Activated CD8-positive, alpha-beta T cell treated with anti-CD3 and anti-CD28 coated beads for 36 hours (primary cell): ENCODE measurements around the gene C15orf39. TPM values are rescaled to one million over a fixed set of nuclear protein-coding genes. Genes with fewer than 3 reads are reported as not detected.

Experiments used
- ATAC-seq: fragments of 200-7000 bp; cut with Tn5 transposase; one replicate; pipeline ENCODE4 v1.10.0; 2021; ENCODE audit warnings: mild to moderate bottlenecking, moderate library complexity
- CTCF ChIA-PET: fragments of 350-600 bp; sonication (Branson Sonifier 250); formaldehyde crosslinking; loops from one replicate; lab custom pipeline; 2021; ENCODE audit warnings: antibody characterized with exemption; lab: Charles Lee
- POLR2A ChIA-PET: fragments of 350-600 bp; sonication (Branson Sonifier 250); formaldehyde crosslinking; loops from one replicate; lab custom pipeline; 2021; ENCODE audit warnings: antibody characterized with exemption; lab: Charles Lee
- DNase-seq: peaks from one replicate; pipeline ENCODE4 v3.0.0-alpha.2; 2020
- H3K27ac Mint-ChIP-seq: one replicate; pipeline ENCODE4 v1.8.0; 2021; ENCODE audit warnings: mild to moderate bottlenecking, mixed read lengths
- H3K27me3 Mint-ChIP-seq: one replicate; pipeline ENCODE4 v1.8.0; 2021; ENCODE audit warnings: mixed read lengths
- H3K36me3 Mint-ChIP-seq: one replicate; pipeline ENCODE4 v1.8.0; 2021; ENCODE audit warnings: low read depth, mixed read lengths
- H3K4me1 Mint-ChIP-seq: one replicate; pipeline ENCODE4 v1.8.0; 2021; ENCODE audit warnings: low read depth, mixed read lengths
- H3K4me3 Mint-ChIP-seq: one replicate; pipeline ENCODE4 v1.8.0; 2021; ENCODE audit warnings: mild to moderate bottlenecking, moderate library complexity, mixed read lengths
- H3K9me3 Mint-ChIP-seq: one replicate; pipeline ENCODE4 v1.8.0; 2021; ENCODE audit warnings: mixed read lengths
- CTCF ChIP-seq: fragments of 200-600 bp; IDR thresholded peaks from one replicate; pipeline ENCODE4 v1.8.0; 2022; ENCODE audit warnings: antibody characterized with exemption, mild to moderate bottlenecking
- intact Hi-C: fragments of 100-400 bp; cut with micrococcal nuclease; formaldehyde crosslinking; loops from one replicate; pipeline ENCODE4 v1.10.0; 2022
- total RNA-seq, 2 experiments: library from RNA; stranded (reverse); gene quantifications; one replicate each; pipeline ENCODE4 v1.2.3, GENCODE V29; 2021

C15orf39 gene
- total RNA-seq, 2 experiments from 2014 or later, result 22.1 to 24.1 TPM

DNA sequence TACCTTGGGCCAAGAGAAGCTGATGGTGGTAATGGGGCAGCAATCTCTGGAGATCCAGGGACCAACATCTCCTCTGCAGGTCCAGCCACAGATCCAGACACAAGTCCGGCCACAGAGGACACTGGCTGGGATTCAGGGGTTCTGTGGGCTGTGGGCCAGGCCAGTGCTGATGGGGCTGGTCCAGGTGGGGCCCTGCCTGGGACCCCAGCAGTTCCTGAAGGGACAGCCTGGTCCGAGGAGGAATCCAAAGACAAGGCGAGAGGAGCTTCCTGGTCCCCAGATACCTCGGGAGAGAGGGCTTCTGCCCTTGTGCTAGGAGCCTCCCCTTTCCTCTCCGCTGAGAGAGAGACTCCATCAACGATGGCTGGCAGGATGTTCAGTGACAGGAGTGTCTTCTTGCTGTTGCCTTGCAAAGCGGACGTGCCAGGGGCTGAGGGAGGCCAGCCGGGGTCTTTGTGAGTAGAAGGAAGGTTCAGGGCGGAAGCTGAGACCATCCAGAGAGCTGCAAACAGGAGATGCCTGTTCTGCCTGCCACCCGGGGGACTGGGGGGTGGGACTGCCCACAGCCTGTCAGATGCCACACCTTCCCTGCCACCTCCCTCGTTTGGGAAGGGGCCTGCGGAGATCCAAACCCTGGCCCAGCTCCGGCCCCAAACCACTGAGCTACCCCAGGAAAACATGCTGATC lies 32.0 kb downstream of the C15orf39 start:
- ChIA-PET POLR2A (no interaction called here), CTCF (no interaction called here)
- Mint-ChIP-seq H3K27me3 (peaks cover 10% of the 10 kb centered on the region), H3K4me3 (no peak overlapping the region), H3K4me1 (no peaks in the 10 kb centered on the region), H3K27ac (no peak overlapping the region), H3K36me3 (no peaks in the 10 kb centered on the region), H3K9me3 (no peaks in the 10 kb centered on the region)
- intact Hi-C loops, result no loop called here
- ATAC-seq (no peak), DNase-seq (no peak)
- TF ChIP-seq CTCF, result no peak

DNA sequence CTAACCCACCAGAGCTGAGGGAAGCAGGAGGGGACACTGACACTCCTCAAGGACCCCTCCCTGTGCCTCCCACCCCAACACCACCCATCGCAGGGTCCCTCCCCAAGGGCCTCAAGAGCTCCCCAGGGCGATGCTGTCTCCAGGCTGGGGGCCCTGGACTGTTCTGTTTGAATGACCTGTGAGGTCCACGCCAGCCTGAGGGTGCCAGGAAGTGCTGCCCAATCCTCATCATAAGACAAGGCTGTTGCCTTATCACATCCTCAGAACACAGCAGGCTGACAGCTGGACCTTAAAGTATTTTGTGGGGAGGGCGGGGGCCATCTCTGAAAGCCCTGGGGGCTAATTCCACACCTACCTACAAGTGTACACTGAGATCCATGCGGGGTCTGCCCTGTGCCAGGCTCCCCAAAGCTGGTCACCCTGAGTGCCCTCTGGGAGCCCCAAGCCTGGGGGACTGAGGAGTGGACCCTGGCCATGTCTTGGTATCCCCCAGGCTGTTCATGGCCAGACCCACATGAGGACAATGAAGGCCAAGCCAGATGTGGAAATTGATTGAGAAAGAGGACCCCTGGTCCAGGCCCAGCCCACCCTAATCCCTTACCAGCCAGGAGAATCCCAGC lies 32.6 kb downstream of the C15orf39 start:
- intact Hi-C loops, result no loop called here
- H3K27ac Mint-ChIP-seq, result no peak overlapping the region
- H3K36me3 Mint-ChIP-seq, result no peaks in the 10 kb centered on the region
- POLR2A ChIA-PET, result no interaction called here
- CTCF ChIA-PET, result no interaction called here
- DNase-seq, result no peak
- no peaks in the 10 kb centered on the region for H3K4me1 Mint-ChIP-seq
- no peak for ATAC-seq
- H3K4me3 Mint-ChIP-seq, result no peak overlapping the region
- peaks cover 10% of the 10 kb centered on the region for H3K27me3 Mint-ChIP-seq
- TF ChIP-seq CTCF, result no peak
- no peaks in the 10 kb centered on the region for H3K9me3 Mint-ChIP-seq

GRCh38 chr15:75235051-75235673 lies 33.5 kb downstream of the C15orf39 start:
- Mint-ChIP-seq H3K27ac (no peak overlapping the region), H3K36me3 (no peaks in the 10 kb centered on the region), H3K27me3 (peaks cover 12% of the 10 kb centered on the region), H3K4me3 (no peak overlapping the region), H3K9me3 (no peaks in the 10 kb centered on the region), H3K4me1 (no peaks in the 10 kb centered on the region)
- ChIA-PET POLR2A (no interaction called here), CTCF (no interaction called here)
- TF ChIP-seq CTCF, result no peak
- ATAC-seq (no peak), DNase-seq (no peak)
- intact Hi-C loops, result no loop called here

DNA sequence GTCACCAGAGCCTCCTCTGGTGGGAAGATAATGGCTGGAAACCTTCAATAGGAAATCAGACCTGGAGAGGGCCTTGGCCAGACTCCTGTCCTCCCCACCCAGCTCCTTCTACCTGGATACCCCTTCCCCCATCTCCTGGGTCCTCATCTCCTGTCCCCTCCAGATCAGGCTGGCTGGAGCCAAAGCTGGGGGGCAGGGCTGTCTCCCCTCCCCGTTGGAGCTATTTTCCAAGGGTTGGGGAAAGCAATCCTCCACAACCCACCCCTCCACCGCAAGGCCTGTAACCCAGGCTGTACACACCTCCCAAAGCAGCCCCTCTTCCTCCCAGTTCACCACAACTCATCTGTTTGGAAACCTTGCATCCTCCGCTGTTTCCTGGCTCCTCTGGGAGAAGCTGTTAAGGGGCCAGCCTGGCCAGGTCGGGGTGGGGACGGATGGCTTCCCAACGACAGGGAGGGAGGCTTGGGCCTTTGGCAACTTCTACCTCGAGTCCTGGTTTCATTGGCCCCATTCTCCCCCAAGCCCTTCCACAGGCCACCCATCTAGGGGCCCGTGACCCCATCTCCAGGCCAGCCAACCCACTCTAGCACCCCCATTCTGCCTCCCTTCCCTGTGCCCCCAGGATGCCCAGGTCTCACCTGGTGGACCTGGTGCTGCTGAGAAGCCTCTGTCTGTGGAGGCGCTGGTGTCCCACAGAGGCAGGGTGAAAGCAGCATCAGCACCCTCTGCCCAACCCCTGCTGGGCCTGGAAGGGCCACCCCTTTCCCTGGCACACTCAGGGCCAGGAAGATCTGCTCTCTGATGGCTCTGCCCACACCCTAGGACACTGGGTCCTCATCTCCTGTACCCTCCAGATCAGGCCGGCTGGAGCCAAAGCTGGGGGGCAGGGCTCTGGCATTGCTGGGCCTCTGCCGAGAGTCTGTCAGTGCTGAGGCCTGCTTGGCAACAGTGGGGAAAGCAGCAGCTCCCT lies 34.4 kb downstream of the C15orf39 start:
- CTCF ChIA-PET, result no interaction called here
- intact Hi-C loops, result no loop called here
- no peak for ATAC-seq
- TF ChIP-seq CTCF, result no peak
- DNase-seq, result no peak
- Mint-ChIP-seq H3K27me3 (peaks cover 12% of the 10 kb centered on the region), H3K4me3 (no peak overlapping the region), H3K9me3 (no peaks in the 10 kb centered on the region), H3K27ac (no peak overlapping the region), H3K4me1 (no peaks in the 10 kb centered on the region), H3K36me3 (no peaks in the 10 kb centered on the region)
- POLR2A ChIA-PET, result no interaction called here
